Liver (tissue), 9 donors: ENCODE results near the gene TFPI. TPM values are rescaled to one million over a fixed set of nuclear protein-coding genes. Genes with fewer than 3 reads are reported as not detected.

Experiments used
- DNase-seq: peaks from one replicate; pipeline ENCODE4 v3.0.0-alpha.2; 2017; ENCODE audit warnings: low spot score
- H3K27ac ChIP-seq, 2 donors: one replicate each; pipeline ENCODE4 v1.7.0; 2013; ENCODE audit warnings: inconsistent platforms in 2 of 2, low read length in 2 of 2, control low read depth in 1 of 2, low read depth in 1 of 2, mild to moderate bottlenecking in 1 of 2
- H3K27me3 ChIP-seq, 4 donors: one replicate each; pipeline versions ENCODE4 v1.6.1 to v1.7.0; 2013; ENCODE audit warnings: low read length in 3 of 4, inconsistent platforms in 1 of 4, mild to moderate bottlenecking in 1 of 4, moderate library complexity in 1 of 4; ENCODE audit not compliant: control insufficient read depth in 4 of 4, insufficient read depth in 4 of 4
- H3K36me3 ChIP-seq, 4 donors: one replicate each; pipeline versions ENCODE4 v1.6.1 to v1.7.0; 2013; ENCODE audit warnings: low read length in 3 of 4, mild to moderate bottlenecking in 3 of 4, low read depth in 1 of 4, moderate library complexity in 1 of 4; ENCODE audit not compliant: control insufficient read depth in 4 of 4, insufficient read depth in 3 of 4
- H3K4me1 ChIP-seq, 4 donors: one replicate each; pipeline versions ENCODE4 v1.6.1 to v1.7.0; 2013; ENCODE audit warnings: low read length in 3 of 4, mild to moderate bottlenecking in 3 of 4, moderate library complexity in 1 of 4; ENCODE audit not compliant: control insufficient read depth in 4 of 4, insufficient read depth in 4 of 4
- H3K4me3 ChIP-seq, 3 donors: one replicate each; pipeline versions ENCODE4 v1.6.1 to v1.7.0; 2013; ENCODE audit warnings: low read length in 3 of 3, control low read depth in 1 of 3, low read depth in 1 of 3, mild to moderate bottlenecking in 1 of 3
- H3K9ac ChIP-seq, 2 donors: one replicate each; pipeline ENCODE4 v1.7.0; 2013; ENCODE audit warnings: low read length in 2 of 2, mild to moderate bottlenecking in 2 of 2, moderate library complexity in 2 of 2, control low read depth in 1 of 2, low read depth in 1 of 2
- H3K9me3 ChIP-seq, 4 donors: one replicate each; pipeline versions ENCODE4 v1.6.1 to v1.7.0; 2013; ENCODE audit warnings: low read length in 3 of 4; ENCODE audit not compliant: control insufficient read depth in 4 of 4
- EGR1 ChIP-seq, 2 donors: IDR thresholded peaks; 2 replicates each; pipeline ENCODE4 v1.6.1; 2016 to 2018; ENCODE audit warnings: antibody characterized with exemption in 2 of 2, low read depth in 2 of 2
- FOXA1 ChIP-seq: IDR thresholded peaks from 2 replicates; pipeline ENCODE4 v1.6.1; 2016; ENCODE audit warnings: antibody characterized with exemption
- FOXA2 ChIP-seq: IDR thresholded peaks from 2 replicates; pipeline ENCODE4 v1.6.1; 2016; ENCODE audit warnings: antibody characterized with exemption
- GABPA ChIP-seq, 2 donors: IDR thresholded peaks in 1 of 2; conservative IDR thresholded peaks in 1 of 2; 2 replicates each; pipeline ENCODE4 v1.6.1; 2016; ENCODE audit warnings: antibody characterized with exemption in 2 of 2, mild to moderate bottlenecking in 1 of 2, moderate library complexity in 1 of 2
- HNF4A ChIP-seq, 2 donors: conservative IDR thresholded peaks; 2 replicates each; pipeline ENCODE4 v1.6.1; 2016; ENCODE audit warnings: antibody characterized with exemption in 2 of 2, mild to moderate bottlenecking in 2 of 2
- HNF4G ChIP-seq: IDR thresholded peaks from 2 replicates; pipeline ENCODE4 v1.6.1; 2016; ENCODE audit warnings: antibody characterized with exemption
- JUND ChIP-seq, 2 donors: IDR thresholded peaks; 2 replicates each; pipeline ENCODE4 v1.6.1; 2016; ENCODE audit warnings: antibody characterized with exemption in 2 of 2
- NR2F2 ChIP-seq: IDR thresholded peaks from 2 replicates; pipeline ENCODE4 v1.6.1; 2016; ENCODE audit warnings: antibody characterized with exemption
- RAD21 ChIP-seq, 2 donors: IDR thresholded peaks; 2 replicates each; pipeline ENCODE4 v1.6.1; 2016; ENCODE audit warnings: antibody characterized with exemption in 2 of 2, mild to moderate bottlenecking in 2 of 2
- RXRA ChIP-seq, 2 donors: IDR thresholded peaks; 2 replicates each; pipeline ENCODE4 v1.6.1; 2017 to 2018; ENCODE audit warnings: antibody characterized with exemption in 2 of 2, mild to moderate bottlenecking in 1 of 2
- SP1 ChIP-seq: IDR thresholded peaks from 2 replicates; pipeline ENCODE4 v1.6.1; 2018; ENCODE audit warnings: antibody characterized with exemption, mild to moderate bottlenecking
- TAF1 ChIP-seq: conservative IDR thresholded peaks from 2 replicates; pipeline ENCODE4 v1.6.1; 2016; ENCODE audit warnings: antibody characterized with exemption, mild to moderate bottlenecking
- WGBS: extraction: QIAGEN DNeasy Blood & Tissue Kit; methylation state at CpG from one replicate; pipeline ENCODE4 v1.1.7; 2013; 5-methylcytosine and 5-hydroxymethylcytosine counted together
- polyA plus RNA-seq, 2 donors: library from polyadenylated mRNA; stranded (reverse) in 1 of 2; unstranded in 1 of 2; fragments of 200-250 nt in 1 of 2; fragments of >200 nt in 1 of 2; fragmentation: Nextera tagmentation in 1 of 2; extraction: Ambion mirVana in 1 of 2; gene quantifications; one replicate each; pipeline versions ENCODE4 v1.2.1 to v1.2.3, GENCODE V29; 2013 to 2015
- total RNA-seq, 2 donors: library from RNA; depleted of rRNA; stranded (reverse); fragments of >200 nt; gene quantifications; one replicate each; pipeline ENCODE4 v1.2.3, GENCODE V29; 2014
- TF ChIP-seq, protein P1 (sequence below): IDR thresholded peaks from 2 replicates; pipeline ENCODE4 v1.6.1; 2016; ENCODE audit warnings: antibody characterized with exemption
- TF ChIP-seq, protein P2 (sequence below): IDR thresholded peaks from 2 replicates; pipeline ENCODE4 v1.6.1; 2016; ENCODE audit warnings: antibody characterized with exemption
- TF ChIP-seq, protein P3 (sequence below): fragments of 150-350 bp; IDR thresholded peaks from 2 replicates; pipeline ENCODE4 v1.5.1; 2017; ENCODE audit warnings: improper control_type of control experiment, low read depth, low read length; ENCODE audit not compliant: missing input control
- TF ChIP-seq, protein P4 (sequence below): IDR thresholded peaks from 2 replicates; pipeline ENCODE4 v1.6.1; 2016; ENCODE audit warnings: antibody characterized with exemption, mild to moderate bottlenecking
- donor health status: healthy.
- donor health status: healthy.
- donor health status: healthy.
- donor health status: healthy.
- donor health status: healthy.

Gene TFPI
- total and polyA plus RNA-seq, 4 donors, result 55.8 to 211 (median 130) TPM

DNA sequence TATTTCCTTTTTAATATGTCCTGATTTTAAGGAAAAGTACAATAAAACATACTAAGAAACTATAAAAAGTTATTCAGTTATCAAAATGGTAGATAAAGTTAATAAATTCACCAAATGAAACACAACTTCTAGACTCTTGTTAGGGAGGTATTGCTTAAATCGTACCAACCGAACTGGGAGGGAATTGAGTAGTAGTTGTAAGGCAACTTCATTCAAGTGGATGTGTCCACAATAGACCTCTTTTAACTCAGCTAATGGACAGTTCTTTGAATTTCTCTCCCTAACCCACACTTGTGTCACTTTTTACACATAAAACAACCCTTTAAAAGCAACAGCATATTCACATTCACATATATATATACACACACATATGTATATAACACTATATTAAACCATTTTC, 57.1 kb downstream of the TFPI start:
- Histone ChIP-seq H3K4me3 (no peak overlapping the region), H3K9ac (no peak overlapping the region), H3K27ac (no peak overlapping the region), H3K36me3 (peaks cover 0 to 33% (median 21%) of the 10 kb centered on the region in 4 donors), H3K4me1 (peaks cover 0 to 7% (median 2%) of the 10 kb centered on the region in 4 donors), H3K27me3 (no peaks in the 10 kb centered on the region), H3K9me3 (no peaks in the 10 kb centered on the region)
- DNase-seq, result no peak
- TF ChIP-seq TAF1, result no peak
- TF ChIP-seq, protein P1, sequence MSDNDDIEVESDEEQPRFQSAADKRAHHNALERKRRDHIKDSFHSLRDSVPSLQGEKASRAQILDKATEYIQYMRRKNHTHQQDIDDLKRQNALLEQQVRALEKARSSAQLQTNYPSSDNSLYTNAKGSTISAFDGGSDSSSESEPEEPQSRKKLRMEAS, result no peak
- TF ChIP-seq HNF4A (conservative IDR thresholded peaks at IDR 0.05), result no peak
- TF ChIP-seq FOXA2, result no peak
- TF ChIP-seq RAD21 (IDR thresholded peaks at IDR 0.05), result no peak
- no peak for TF ChIP-seq FOXA1
- no peak for TF ChIP-seq HNF4G
- TF ChIP-seq, protein P2, sequence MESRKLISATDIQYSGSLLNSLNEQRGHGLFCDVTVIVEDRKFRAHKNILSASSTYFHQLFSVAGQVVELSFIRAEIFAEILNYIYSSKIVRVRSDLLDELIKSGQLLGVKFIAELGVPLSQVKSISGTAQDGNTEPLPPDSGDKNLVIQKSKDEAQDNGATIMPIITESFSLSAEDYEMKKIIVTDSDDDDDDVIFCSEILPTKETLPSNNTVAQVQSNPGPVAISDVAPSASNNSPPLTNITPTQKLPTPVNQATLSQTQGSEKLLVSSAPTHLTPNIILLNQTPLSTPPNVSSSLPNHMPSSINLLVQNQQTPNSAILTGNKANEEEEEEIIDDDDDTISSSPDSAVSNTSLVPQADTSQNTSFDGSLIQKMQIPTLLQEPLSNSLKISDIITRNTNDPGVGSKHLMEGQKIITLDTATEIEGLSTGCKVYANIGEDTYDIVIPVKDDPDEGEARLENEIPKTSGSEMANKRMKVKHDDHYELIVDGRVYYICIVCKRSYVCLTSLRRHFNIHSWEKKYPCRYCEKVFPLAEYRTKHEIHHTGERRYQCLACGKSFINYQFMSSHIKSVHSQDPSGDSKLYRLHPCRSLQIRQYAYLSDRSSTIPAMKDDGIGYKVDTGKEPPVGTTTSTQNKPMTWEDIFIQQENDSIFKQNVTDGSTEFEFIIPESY, result no peak
- TF ChIP-seq GABPA (IDR thresholded peaks at IDR 0.05 in 1 of 2, conservative IDR thresholded peaks at IDR 0.05 in 1 of 2), result no peak
- TF ChIP-seq, protein P3, sequence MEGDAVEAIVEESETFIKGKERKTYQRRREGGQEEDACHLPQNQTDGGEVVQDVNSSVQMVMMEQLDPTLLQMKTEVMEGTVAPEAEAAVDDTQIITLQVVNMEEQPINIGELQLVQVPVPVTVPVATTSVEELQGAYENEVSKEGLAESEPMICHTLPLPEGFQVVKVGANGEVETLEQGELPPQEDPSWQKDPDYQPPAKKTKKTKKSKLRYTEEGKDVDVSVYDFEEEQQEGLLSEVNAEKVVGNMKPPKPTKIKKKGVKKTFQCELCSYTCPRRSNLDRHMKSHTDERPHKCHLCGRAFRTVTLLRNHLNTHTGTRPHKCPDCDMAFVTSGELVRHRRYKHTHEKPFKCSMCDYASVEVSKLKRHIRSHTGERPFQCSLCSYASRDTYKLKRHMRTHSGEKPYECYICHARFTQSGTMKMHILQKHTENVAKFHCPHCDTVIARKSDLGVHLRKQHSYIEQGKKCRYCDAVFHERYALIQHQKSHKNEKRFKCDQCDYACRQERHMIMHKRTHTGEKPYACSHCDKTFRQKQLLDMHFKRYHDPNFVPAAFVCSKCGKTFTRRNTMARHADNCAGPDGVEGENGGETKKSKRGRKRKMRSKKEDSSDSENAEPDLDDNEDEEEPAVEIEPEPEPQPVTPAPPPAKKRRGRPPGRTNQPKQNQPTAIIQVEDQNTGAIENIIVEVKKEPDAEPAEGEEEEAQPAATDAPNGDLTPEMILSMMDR, result no peak
- no peak for TF ChIP-seq EGR1 (IDR thresholded peaks at IDR 0.05; ENCODE audit: low read depth in 2 of 2)
- no peak for TF ChIP-seq JUND (IDR thresholded peaks at IDR 0.05)
- no peak for TF ChIP-seq RXRA (IDR thresholded peaks at IDR 0.05)
- TF ChIP-seq NR2F2, result no peak
- no peak for TF ChIP-seq SP1
- 71% methylated on average over 2 of the region's 2 CpGs for WGBS

DNA sequence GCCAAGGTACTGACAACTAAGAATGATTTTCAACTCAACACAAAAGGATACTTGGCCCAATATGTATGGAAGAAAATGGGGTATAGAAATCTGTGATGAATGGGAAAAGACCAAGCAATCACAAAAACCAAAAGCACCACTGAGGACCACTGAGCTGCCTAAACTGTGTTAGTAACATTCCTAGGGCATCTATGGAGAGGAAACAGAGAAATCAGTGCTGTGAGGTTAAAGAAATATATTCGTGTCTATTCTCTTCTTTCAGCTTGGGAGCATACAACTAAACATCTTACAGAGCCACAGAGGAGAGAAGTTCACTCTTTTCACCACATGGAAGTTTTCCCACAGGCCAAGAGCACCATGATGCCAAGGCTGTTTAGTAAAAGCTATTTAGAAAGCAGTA, 58.9 kb downstream of the TFPI start:
- Histone ChIP-seq H3K27me3 (no peaks in the 10 kb centered on the region), H3K36me3 (peaks cover 0 to 33% (median 26%) of the 10 kb centered on the region in 4 donors), H3K27ac (no peak overlapping the region), H3K4me3 (no peak overlapping the region), H3K4me1 (no peaks in the 10 kb centered on the region), H3K9ac (no peak overlapping the region), H3K9me3 (no peaks in the 10 kb centered on the region)
- TF ChIP-seq, protein P4, sequence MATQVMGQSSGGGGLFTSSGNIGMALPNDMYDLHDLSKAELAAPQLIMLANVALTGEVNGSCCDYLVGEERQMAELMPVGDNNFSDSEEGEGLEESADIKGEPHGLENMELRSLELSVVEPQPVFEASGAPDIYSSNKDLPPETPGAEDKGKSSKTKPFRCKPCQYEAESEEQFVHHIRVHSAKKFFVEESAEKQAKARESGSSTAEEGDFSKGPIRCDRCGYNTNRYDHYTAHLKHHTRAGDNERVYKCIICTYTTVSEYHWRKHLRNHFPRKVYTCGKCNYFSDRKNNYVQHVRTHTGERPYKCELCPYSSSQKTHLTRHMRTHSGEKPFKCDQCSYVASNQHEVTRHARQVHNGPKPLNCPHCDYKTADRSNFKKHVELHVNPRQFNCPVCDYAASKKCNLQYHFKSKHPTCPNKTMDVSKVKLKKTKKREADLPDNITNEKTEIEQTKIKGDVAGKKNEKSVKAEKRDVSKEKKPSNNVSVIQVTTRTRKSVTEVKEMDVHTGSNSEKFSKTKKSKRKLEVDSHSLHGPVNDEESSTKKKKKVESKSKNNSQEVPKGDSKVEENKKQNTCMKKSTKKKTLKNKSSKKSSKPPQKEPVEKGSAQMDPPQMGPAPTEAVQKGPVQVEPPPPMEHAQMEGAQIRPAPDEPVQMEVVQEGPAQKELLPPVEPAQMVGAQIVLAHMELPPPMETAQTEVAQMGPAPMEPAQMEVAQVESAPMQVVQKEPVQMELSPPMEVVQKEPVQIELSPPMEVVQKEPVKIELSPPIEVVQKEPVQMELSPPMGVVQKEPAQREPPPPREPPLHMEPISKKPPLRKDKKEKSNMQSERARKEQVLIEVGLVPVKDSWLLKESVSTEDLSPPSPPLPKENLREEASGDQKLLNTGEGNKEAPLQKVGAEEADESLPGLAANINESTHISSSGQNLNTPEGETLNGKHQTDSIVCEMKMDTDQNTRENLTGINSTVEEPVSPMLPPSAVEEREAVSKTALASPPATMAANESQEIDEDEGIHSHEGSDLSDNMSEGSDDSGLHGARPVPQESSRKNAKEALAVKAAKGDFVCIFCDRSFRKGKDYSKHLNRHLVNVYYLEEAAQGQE, result no peak
- no peak for TF ChIP-seq HNF4A (conservative IDR thresholded peaks at IDR 0.05)
- TF ChIP-seq NR2F2, result no peak
- no peak for TF ChIP-seq SP1
- no peak for TF ChIP-seq EGR1 (IDR thresholded peaks at IDR 0.05; ENCODE audit: low read depth in 2 of 2)
- no peak for TF ChIP-seq GABPA (IDR thresholded peaks at IDR 0.05 in 1 of 2, conservative IDR thresholded peaks at IDR 0.05 in 1 of 2)
- 78% methylated on average over 1 of the region's 1 CpG for WGBS
- no peak for DNase-seq
